HL-60 (cell line): ENCODE results near the gene CRLF1.

Experiments used
- DNase-seq, 2 experiments: peaks; one replicate each; pipeline ENCODE4 v3.0.0-alpha.2; 2010 to 2020; ENCODE audit warnings: low read depth in 1 of 2, low spot score in 1 of 2
- H3K27ac ChIP-seq: fragments of 250-450 bp; sonication (Bioruptor Pico); replicated peaks from 2 replicates; pipeline ENCODE4 v1.5.1; 2020; ENCODE audit warnings: mild to moderate bottlenecking, moderate library complexity
- H3K27me3 ChIP-seq: fragments of 250-450 bp; sonication (Bioruptor Pico); 2 replicates; pipeline ENCODE4 v1.5.1; 2021; ENCODE audit warnings: mild to moderate bottlenecking, moderate library complexity; ENCODE audit not compliant: insufficient read depth, poor library complexity, severe bottlenecking
- H3K4me3 ChIP-seq: replicated peaks from 2 replicates; pipeline ENCODE4 v1.5.1; 2011; ENCODE audit warnings: mild to moderate bottlenecking, control low read depth, low read length; ENCODE audit not compliant: insufficient read depth
- GABPA ChIP-seq: IDR thresholded peaks from 2 replicates; pipeline ENCODE4 v1.6.1; 2012; ENCODE audit warnings: low read depth
- POLR2AphosphoS5 ChIP-seq: IDR thresholded peaks from 2 replicates; pipeline ENCODE4 v1.6.1; 2012; ENCODE audit warnings: low read depth
- SPI1 ChIP-seq: IDR thresholded peaks from 2 replicates; pipeline ENCODE4 v1.6.1; 2012; ENCODE audit warnings: low read depth, mild to moderate bottlenecking, borderline replicate concordance
- TF ChIP-seq, protein P1 (sequence below): IDR thresholded peaks from 2 replicates; pipeline ENCODE4 v1.6.1; 2012; ENCODE audit warnings: low read depth; ENCODE audit not compliant: insufficient replicate concordance
- TF ChIP-seq, protein P2 (sequence below): IDR thresholded peaks from one replicate; pipeline ENCODE4 v1.5.1; 2011; ENCODE audit warnings: low read length, control low read depth, inconsistent platforms; ENCODE audit not compliant: insufficient read depth

CRLF1 gene

DNA sequence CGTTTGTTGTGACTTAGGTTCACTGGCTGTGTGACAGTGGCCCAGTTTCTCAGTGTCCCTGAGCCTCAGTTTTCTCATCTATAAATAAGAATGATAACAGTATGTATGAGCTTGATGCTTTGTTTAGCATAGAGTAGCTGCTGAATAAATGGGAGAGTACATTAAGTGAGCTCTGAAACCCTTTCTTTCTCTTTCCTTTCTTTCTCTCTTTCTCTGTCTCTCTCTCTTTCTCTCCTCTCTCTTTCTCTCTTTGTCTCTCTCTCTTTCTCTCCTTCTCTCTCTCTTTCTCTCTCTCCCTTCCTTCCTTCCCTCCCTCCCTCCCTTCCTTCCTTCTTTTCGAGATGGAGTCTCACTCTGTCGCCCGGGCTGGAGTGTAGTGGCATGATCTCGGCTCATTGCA is 46.9 kb downstream of the CRLF1 start:
- no peak overlapping the region for H3K27ac ChIP-seq
- DNase-seq: no peak
- H3K4me3 ChIP-seq: no peak overlapping the region
- TF ChIP-seq POLR2AphosphoS5 (no peak), GABPA (no peak), SPI1 (no peak)
- TF ChIP-seq, protein P1, sequence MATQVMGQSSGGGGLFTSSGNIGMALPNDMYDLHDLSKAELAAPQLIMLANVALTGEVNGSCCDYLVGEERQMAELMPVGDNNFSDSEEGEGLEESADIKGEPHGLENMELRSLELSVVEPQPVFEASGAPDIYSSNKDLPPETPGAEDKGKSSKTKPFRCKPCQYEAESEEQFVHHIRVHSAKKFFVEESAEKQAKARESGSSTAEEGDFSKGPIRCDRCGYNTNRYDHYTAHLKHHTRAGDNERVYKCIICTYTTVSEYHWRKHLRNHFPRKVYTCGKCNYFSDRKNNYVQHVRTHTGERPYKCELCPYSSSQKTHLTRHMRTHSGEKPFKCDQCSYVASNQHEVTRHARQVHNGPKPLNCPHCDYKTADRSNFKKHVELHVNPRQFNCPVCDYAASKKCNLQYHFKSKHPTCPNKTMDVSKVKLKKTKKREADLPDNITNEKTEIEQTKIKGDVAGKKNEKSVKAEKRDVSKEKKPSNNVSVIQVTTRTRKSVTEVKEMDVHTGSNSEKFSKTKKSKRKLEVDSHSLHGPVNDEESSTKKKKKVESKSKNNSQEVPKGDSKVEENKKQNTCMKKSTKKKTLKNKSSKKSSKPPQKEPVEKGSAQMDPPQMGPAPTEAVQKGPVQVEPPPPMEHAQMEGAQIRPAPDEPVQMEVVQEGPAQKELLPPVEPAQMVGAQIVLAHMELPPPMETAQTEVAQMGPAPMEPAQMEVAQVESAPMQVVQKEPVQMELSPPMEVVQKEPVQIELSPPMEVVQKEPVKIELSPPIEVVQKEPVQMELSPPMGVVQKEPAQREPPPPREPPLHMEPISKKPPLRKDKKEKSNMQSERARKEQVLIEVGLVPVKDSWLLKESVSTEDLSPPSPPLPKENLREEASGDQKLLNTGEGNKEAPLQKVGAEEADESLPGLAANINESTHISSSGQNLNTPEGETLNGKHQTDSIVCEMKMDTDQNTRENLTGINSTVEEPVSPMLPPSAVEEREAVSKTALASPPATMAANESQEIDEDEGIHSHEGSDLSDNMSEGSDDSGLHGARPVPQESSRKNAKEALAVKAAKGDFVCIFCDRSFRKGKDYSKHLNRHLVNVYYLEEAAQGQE: no peak
- TF ChIP-seq, protein P2, sequence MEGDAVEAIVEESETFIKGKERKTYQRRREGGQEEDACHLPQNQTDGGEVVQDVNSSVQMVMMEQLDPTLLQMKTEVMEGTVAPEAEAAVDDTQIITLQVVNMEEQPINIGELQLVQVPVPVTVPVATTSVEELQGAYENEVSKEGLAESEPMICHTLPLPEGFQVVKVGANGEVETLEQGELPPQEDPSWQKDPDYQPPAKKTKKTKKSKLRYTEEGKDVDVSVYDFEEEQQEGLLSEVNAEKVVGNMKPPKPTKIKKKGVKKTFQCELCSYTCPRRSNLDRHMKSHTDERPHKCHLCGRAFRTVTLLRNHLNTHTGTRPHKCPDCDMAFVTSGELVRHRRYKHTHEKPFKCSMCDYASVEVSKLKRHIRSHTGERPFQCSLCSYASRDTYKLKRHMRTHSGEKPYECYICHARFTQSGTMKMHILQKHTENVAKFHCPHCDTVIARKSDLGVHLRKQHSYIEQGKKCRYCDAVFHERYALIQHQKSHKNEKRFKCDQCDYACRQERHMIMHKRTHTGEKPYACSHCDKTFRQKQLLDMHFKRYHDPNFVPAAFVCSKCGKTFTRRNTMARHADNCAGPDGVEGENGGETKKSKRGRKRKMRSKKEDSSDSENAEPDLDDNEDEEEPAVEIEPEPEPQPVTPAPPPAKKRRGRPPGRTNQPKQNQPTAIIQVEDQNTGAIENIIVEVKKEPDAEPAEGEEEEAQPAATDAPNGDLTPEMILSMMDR: no peak
- H3K27me3 ChIP-seq: no peaks in the 10 kb centered on the region

- H3K4me3 ChIP-seq: peak overlapping the region; percentile 91
- peak overlapping the region; percentile 68 for H3K27ac ChIP-seq
- peak; percentile 24; the same call in 1 of the 2 replicates for TF ChIP-seq SPI1
- TF ChIP-seq, protein P2: no peak
- peak in 1 of 2 experiments; percentile 27 for DNase-seq
- no peaks in the 10 kb centered on the region for H3K27me3 ChIP-seq
Observed at GRCh38 chr19:18558604-18559003, 48.0 kb downstream of the CRLF1 start.

- no peak for DNase-seq
- Histone ChIP-seq H3K27ac (peak overlapping the region; percentile 68), H3K27me3 (no peaks in the 10 kb centered on the region), H3K4me3 (peak overlapping the region; percentile 91)
- TF ChIP-seq SPI1 (no peak), GABPA (no peak), POLR2AphosphoS5 (no peak)
- TF ChIP-seq, protein P1: no peak
- TF ChIP-seq, protein P2: no peak
Observed at GRCh38 chr19:18558202-18558555, 48.4 kb downstream of the CRLF1 start.
